Astrocyte of the spinal cord (primary cell): ENCODE measurements around the gene CPA2.
"Not testable (repeated sequence)": the region's sequence is repeated elsewhere in the genome, so short reads cannot be mapped to it uniquely, and the experiment has no call there.

Source experiments
- DNase-seq: peaks from one replicate; pipeline ENCODE4 v3.0.0; 2011; ENCODE audit warnings: low read depth, low spot score
- H3K4me3 ChIP-seq: 2 replicates; pipeline ENCODE4 v1.5.1; 2011; ENCODE audit warnings: low read depth, mild to moderate bottlenecking, low read length, moderate library complexity
- in situ Hi-C: cut with HindIII; loops from 2 replicates; pipeline ENCODE4 v1.10.0; 2017; ENCODE audit warnings: low sequenced_read_pairs
- TF ChIP-seq, protein P1 (sequence below): IDR thresholded peaks from 2 replicates; pipeline ENCODE4 v1.5.1; 2012; ENCODE audit warnings: low read depth, mild to moderate bottlenecking, low read length, inconsistent platforms

The CPA2 gene

GRCh38 chr7:130303982-130304381 is 37.3 kb downstream of the CPA2 start:
- no peak overlapping the region for H3K4me3 ChIP-seq
- in situ Hi-C loops, result no loop called here
- no peak for DNase-seq
- TF ChIP-seq, protein P1, sequence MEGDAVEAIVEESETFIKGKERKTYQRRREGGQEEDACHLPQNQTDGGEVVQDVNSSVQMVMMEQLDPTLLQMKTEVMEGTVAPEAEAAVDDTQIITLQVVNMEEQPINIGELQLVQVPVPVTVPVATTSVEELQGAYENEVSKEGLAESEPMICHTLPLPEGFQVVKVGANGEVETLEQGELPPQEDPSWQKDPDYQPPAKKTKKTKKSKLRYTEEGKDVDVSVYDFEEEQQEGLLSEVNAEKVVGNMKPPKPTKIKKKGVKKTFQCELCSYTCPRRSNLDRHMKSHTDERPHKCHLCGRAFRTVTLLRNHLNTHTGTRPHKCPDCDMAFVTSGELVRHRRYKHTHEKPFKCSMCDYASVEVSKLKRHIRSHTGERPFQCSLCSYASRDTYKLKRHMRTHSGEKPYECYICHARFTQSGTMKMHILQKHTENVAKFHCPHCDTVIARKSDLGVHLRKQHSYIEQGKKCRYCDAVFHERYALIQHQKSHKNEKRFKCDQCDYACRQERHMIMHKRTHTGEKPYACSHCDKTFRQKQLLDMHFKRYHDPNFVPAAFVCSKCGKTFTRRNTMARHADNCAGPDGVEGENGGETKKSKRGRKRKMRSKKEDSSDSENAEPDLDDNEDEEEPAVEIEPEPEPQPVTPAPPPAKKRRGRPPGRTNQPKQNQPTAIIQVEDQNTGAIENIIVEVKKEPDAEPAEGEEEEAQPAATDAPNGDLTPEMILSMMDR, result no peak

DNA sequence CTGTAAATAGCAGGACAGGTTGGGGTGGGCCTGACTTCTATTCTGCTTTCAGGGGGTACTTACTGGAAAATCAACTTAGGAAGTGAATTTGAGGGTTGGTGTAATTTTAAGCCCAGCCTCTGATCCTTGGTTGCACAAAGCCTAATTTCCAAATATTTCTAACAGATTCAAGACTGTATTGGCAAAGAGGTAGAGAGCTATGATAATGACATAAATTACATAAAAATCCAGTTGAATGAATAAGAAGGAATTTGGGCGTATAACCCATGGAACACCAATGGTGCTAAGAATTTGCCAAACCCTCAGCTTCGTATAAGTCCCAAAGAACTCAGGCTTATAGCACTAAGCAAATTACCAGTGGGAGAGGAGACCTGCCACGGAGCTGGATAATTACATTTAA is 38.2 kb downstream of the CPA2 start:
- in situ Hi-C loops, result no loop called here
- DNase-seq, result no peak
- no peak overlapping the region for H3K4me3 ChIP-seq
- TF ChIP-seq, protein P1, result no peak

DNA sequence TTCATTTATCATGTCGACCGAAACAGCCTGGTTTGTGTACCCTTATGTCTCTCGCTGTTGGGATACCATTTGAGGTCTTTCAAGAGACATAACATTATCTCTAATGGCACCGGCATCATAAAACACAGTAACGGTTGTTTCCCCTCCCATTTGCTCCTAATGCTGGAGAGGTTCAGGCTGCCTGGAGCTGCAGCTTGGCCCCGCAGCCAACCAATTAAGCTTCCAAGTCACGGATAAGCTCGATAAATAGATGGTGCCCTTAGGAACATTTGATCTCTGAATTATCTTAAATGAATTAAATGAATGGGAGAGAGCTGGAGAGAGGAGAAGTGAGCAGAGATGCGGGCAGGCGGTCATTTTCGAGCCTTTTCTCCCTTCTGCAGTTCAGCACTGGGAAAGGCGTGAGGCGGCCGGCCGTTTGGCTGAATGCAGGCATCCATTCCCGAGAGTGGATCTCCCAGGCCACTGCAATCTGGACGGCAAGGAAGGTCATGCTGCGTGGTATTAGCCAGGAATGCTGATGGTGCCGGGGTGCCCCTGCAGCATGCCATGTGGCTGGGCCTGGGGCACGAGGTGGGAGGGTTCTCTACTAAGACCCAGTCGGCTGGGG is 38.9 kb downstream of the CPA2 start:
- H3K4me3 ChIP-seq, result no peak overlapping the region
- in situ Hi-C loops, result no loop called here
- no peak for DNase-seq
- TF ChIP-seq, protein P1, result no peak

DNA sequence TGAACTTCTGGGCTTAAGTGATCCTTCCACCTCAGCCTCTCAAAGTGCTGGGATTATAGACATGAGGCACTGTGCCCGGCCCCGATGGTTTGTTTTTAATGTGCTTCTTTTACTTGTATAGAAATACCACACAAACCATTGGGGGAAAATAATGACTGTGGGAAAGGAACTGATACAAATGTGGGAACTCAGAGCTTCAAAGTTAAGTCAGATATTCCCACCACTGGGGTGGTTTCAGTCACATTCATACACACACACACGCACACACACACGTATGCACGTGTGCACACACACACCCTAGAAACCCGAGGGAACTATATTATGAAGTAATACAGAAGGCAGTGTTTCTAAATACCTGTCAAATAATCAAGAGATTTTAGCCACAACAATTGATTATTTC is 43.3 kb downstream of the CPA2 start:
- TF ChIP-seq, protein P1, result no peak
- no peak for DNase-seq
- in situ Hi-C loops, result no loop called here
- H3K4me3 ChIP-seq, result no peak overlapping the region

- no peak overlapping the region for H3K4me3 ChIP-seq
- in situ Hi-C loops, result no loop called here
- TF ChIP-seq, protein P1, result no peak
- no peak for DNase-seq
These were observed 47.6 kb downstream of the CPA2 start for GRCh38 chr7:130314305-130314704.

DNA sequence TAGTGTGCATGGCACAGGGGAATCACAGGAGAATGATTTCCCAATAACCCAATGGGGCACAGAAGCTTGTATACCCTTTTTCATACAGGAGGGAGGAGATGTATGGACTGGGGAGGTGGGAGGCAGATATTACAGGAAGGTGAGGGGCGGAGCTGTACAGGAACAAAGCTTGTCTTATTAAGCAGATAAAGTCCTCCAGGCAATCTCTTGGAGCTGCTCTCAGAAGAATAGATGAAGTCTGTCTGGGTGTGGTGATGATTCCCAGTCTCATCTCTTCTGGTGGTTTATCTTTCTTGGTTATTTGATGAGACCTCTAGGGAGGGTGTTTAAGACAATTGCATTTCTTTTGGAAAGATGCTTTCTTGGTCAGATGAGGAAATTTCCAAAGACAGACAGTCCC is 52.9 kb downstream of the CPA2 start:
- H3K4me3 ChIP-seq, result no peak overlapping the region
- TF ChIP-seq, protein P1, result no peak
- in situ Hi-C loops, result no loop called here
- DNase-seq, result no peak

GRCh38 chr7:130321542-130322229 is 55.0 kb downstream of the CPA2 start:
- H3K4me3 ChIP-seq, in situ Hi-C loops, DNase-seq: not testable (repeated sequence)
